SK-N-SH (cell line): Measurements from ENCODE around the gene TGFB3. TPM values are rescaled to one million over a fixed set of nuclear protein-coding genes. Genes with fewer than 3 reads are reported as not detected.

Experiments
- CTCF ChIA-PET: fragments of 300-600, 350-600 bp; formaldehyde crosslinking; extraction: SDS; loops from one replicate; lab custom pipeline; 2021; lab: Yijun Ruan, JAX
- POLR2A ChIA-PET: fragments of 350-600 bp; sonication (Branson Sonifier 250); formaldehyde crosslinking; extraction: SDS; loops from one replicate; lab custom pipeline; 2020; ENCODE audit warnings: antibody characterized with exemption, inconsistent platforms; lab: Yijun Ruan, JAX
- DNase-seq: peaks from one replicate; pipeline ENCODE4 v3.0.0; 2012
- H2AFZ ChIP-seq: fragments of 200-600 bp; sonication (generic); 2 replicates; pipeline ENCODE4 v1.8.1; 2016; ENCODE audit warnings: antibody characterized with exemption, mild to moderate bottlenecking, low read depth
- H3F3A ChIP-seq: fragments of 200-600 bp; sonication (generic); replicated peaks from 2 replicates; pipeline ENCODE3; 2016; ENCODE audit warnings: antibody characterized with exemption, mild to moderate bottlenecking; ENCODE audit not compliant: insufficient read depth
- H3K27ac ChIP-seq, 2 experiments: fragments of 200-500 bp in 1 of 2; fragments of 200-600 bp in 1 of 2; sonication (Bioruptor generic) in 1 of 2; sonication (generic), shearing (Covaris generic) in 1 of 2; 2 replicates each; pipeline versions ENCODE4 v1.5.1 to v1.6.1; 2014 to 2016; ENCODE audit warnings: low read depth in 2 of 2, inconsistent platforms in 1 of 2, low read length in 1 of 2, mild to moderate bottlenecking in 1 of 2, mixed read lengths in 1 of 2
- H3K27me3 ChIP-seq: fragments of 200-600 bp; sonication (generic), shearing (Covaris generic); 2 replicates; pipeline ENCODE4 v1.6.1; 2016; ENCODE audit warnings: mixed run types; ENCODE audit not compliant: insufficient read depth
- H3K36me3 ChIP-seq, 2 experiments: fragments of 200-500 bp in 1 of 2; fragments of 200-600 bp in 1 of 2; sonication (Bioruptor generic) in 1 of 2; sonication (generic) in 1 of 2; replicated peaks in 1 of 2; 2 replicates each; pipeline versions ENCODE3 to v1.5.1; 2014 to 2016; ENCODE audit warnings: low read length in 1 of 2, mild to moderate bottlenecking in 1 of 2; ENCODE audit not compliant: insufficient read depth in 2 of 2, control insufficient read depth in 1 of 2
- H3K4me1 ChIP-seq, 2 experiments: fragments of 200-500 bp in 1 of 2; fragments of 200-600 bp in 1 of 2; sonication (Bioruptor generic) in 1 of 2; sonication (generic), shearing (Covaris generic) in 1 of 2; 2 replicates each; pipeline versions ENCODE4 v1.5.1 to v1.6.1; 2014 to 2016; ENCODE audit warnings: low read depth in 1 of 2, low read length in 1 of 2, mixed run types in 1 of 2; ENCODE audit not compliant: insufficient read depth in 2 of 2, control insufficient read depth in 1 of 2
- H3K4me2 ChIP-seq: fragments of 200-600 bp; sonication (generic), shearing (Covaris generic); 2 replicates; pipeline ENCODE4 v1.6.1; 2017; ENCODE audit warnings: mixed run types
- H3K4me3 ChIP-seq, 2 experiments: fragments of 200-500 bp in 1 of 2; fragments of 200-600 bp in 1 of 2; sonication (Bioruptor generic) in 1 of 2; sonication (generic), shearing (Covaris generic) in 1 of 2; 2 replicates each; pipeline versions ENCODE4 v1.5.1 to v1.8.1; 2014 to 2016; ENCODE audit warnings: low read depth in 2 of 2, inconsistent platforms in 1 of 2, low read length in 1 of 2, mild to moderate bottlenecking in 1 of 2, mixed read lengths in 1 of 2, moderate library complexity in 1 of 2
- H3K79me2 ChIP-seq: fragments of 200-600 bp; sonication (generic); 2 replicates; pipeline ENCODE4 v1.8.1; 2017; ENCODE audit warnings: mild to moderate bottlenecking; ENCODE audit not compliant: insufficient read depth
- H3K9ac ChIP-seq: fragments of 200-600 bp; sonication (generic); 2 replicates; pipeline ENCODE4 v1.6.1; 2017; ENCODE audit warnings: mixed run types
- H3K9me2 ChIP-seq: fragments of 200-600 bp; sonication (generic); 2 replicates; pipeline ENCODE4 v1.6.1; 2017; ENCODE audit warnings: mixed run types
- H3K9me3 ChIP-seq: fragments of 200-600 bp; sonication (generic); 2 replicates; pipeline ENCODE4 v1.6.1; 2017; ENCODE audit warnings: mixed run types, mild to moderate bottlenecking, moderate library complexity
- H4K20me1 ChIP-seq: fragments of 200-600 bp; sonication (generic); 2 replicates; pipeline ENCODE4 v1.6.1; 2017; ENCODE audit warnings: mild to moderate bottlenecking, mixed run types; ENCODE audit not compliant: insufficient read depth
- CHD2 ChIP-seq: fragments of 150-350 bp; IDR thresholded peaks from 2 replicates; pipeline ENCODE4 v1.6.1; 2018; ENCODE audit warnings: low read length; ENCODE audit not compliant: partially characterized antibody
- ELF1 ChIP-seq: IDR thresholded peaks from 2 replicates; pipeline ENCODE4 v1.4.0; 2012
- EP300 ChIP-seq, 2 experiments: IDR thresholded peaks; 2 replicates each; pipeline versions ENCODE4 v1.4.0 to v1.6.1; 2012; ENCODE audit warnings: borderline replicate concordance in 1 of 2, low read depth in 1 of 2, low read length in 1 of 2
- FOXJ3 ChIP-seq: sonication (generic); formaldehyde crosslinking; IDR thresholded peaks from 2 replicates; pipeline ENCODE4 v1.5.1; 2020; ENCODE audit warnings: mild to moderate bottlenecking, missing genetic modification reagents
- FOXM1 ChIP-seq: IDR thresholded peaks from 2 replicates; pipeline ENCODE4 v1.4.0; 2012; ENCODE audit warnings: low read depth, mild to moderate bottlenecking
- GABPA ChIP-seq: IDR thresholded peaks from 2 replicates; pipeline ENCODE4 v1.4.0; 2012; ENCODE audit warnings: low read depth, mild to moderate bottlenecking
- GATA2 ChIP-seq: sonication (generic); formaldehyde crosslinking; IDR thresholded peaks from 2 replicates; pipeline ENCODE4 v1.5.0; 2020; ENCODE audit warnings: mild to moderate bottlenecking, missing genetic modification reagents
- JUND ChIP-seq: IDR thresholded peaks from 2 replicates; pipeline ENCODE4 v1.4.0; 2012
- MEF2A ChIP-seq: IDR thresholded peaks from 2 replicates; pipeline ENCODE4 v1.4.0; 2012; ENCODE audit warnings: low read depth, borderline replicate concordance
- MXI1 ChIP-seq: IDR thresholded peaks from 2 replicates; pipeline ENCODE4 v1.6.1; 2012; ENCODE audit warnings: mild to moderate bottlenecking, low read depth, low read length, improper control_type of control experiment
- RCOR1 ChIP-seq: fragments of 150-350 bp; IDR thresholded peaks from 2 replicates; pipeline ENCODE4 v1.6.1; 2017; ENCODE audit warnings: antibody characterized with exemption, low read length
- RFX5 ChIP-seq: IDR thresholded peaks from 2 replicates; pipeline ENCODE4 v1.6.1; 2012; ENCODE audit warnings: mild to moderate bottlenecking, improper control_type of control experiment, low read length
- RXRA ChIP-seq: IDR thresholded peaks from 2 replicates; pipeline ENCODE4 v1.4.0; 2012; ENCODE audit warnings: low read depth, mild to moderate bottlenecking, borderline replicate concordance
- TCF12 ChIP-seq: IDR thresholded peaks from 2 replicates; pipeline ENCODE4 v1.4.0; 2012
- TEAD4 ChIP-seq: IDR thresholded peaks from 2 replicates; pipeline ENCODE4 v1.4.0; 2012; ENCODE audit warnings: mild to moderate bottlenecking, borderline replicate concordance; ENCODE audit not compliant: insufficient read depth
- USF1 ChIP-seq: IDR thresholded peaks from 2 replicates; pipeline ENCODE4 v1.4.0; 2012; ENCODE audit warnings: low read depth, borderline replicate concordance
- USF2 ChIP-seq: fragments of 150-350 bp; IDR thresholded peaks from 2 replicates; pipeline ENCODE4 v1.6.1; 2017; ENCODE audit warnings: antibody characterized with exemption, low read length, low read depth, borderline replicate concordance
- WGBS: methylation state at CpG from one replicate; pipeline ENCODE4 v1.1.6; 2017; ENCODE audit warnings: low lambda C conversion rate; 5-methylcytosine and 5-hydroxymethylcytosine counted together
- polyA plus RNA-seq, 3 experiments: library from polyadenylated mRNA; depleted of rRNA; stranded (reverse); fragments of >200 nt; gene quantifications; 2 replicates each; pipeline ENCODE4 v1.2.3, GENCODE V29; 2012
- TF ChIP-seq, protein P1 (sequence below): fragments of 150-350 bp; IDR thresholded peaks from 2 replicates; pipeline ENCODE4 v1.6.1; 2016; ENCODE audit warnings: mild to moderate bottlenecking, low read depth, low read length

Gene TGFB3
- polyA plus RNA-seq, 1 of the 3 experiments (the other 2 are of a cell fraction) = 7.6 TPM

DNA sequence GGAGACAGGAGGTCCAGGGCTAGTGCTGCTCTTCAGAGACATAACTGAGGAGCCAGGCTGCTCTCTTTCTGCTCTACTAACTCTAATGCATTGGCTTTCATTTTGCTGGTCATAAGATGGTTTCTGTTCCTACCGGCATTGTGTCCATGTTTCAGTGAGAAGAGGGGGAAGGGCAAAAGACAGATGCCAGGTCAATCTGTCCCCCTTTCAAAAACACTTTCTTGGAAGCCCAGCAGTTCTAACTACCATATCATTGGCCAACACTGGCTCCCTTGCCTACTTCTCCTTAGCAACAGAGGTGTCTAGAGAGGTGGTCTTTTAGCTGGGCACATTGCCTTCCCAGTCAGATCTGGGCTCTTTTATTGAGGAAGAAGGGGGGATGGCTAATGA lies 63.9 kb downstream of the TGFB3 start:
- Histone ChIP-seq H3K9ac (no peak overlapping the region), H2AFZ (no peak overlapping the region), H3F3A (no peaks in the 10 kb centered on the region), H3K27ac (peak overlapping the region in 1 of 2 experiments; percentile 90; a peak in 2 of 4 replicates), H3K79me2 (no peaks in the 10 kb centered on the region), H3K9me3 (no peaks in the 10 kb centered on the region), H3K4me3 (no peak overlapping the region), H4K20me1 (no peaks in the 10 kb centered on the region), H3K4me2 (no peak overlapping the region), H3K4me1 (peaks cover 0 to 15% of the 10 kb centered on the region in 2 experiments; a peak in 2 of 4 replicates), H3K27me3 (no peaks in the 10 kb centered on the region), H3K36me3 (no peaks in the 10 kb centered on the region), H3K9me2 (no peaks in the 10 kb centered on the region)
- ChIA-PET POLR2A (no interaction called here), CTCF (interaction anchor here (1.0 to 6.0 kb wide), 4 partner anchors 12 to 208 kb away, joined by 3 to 64 read pairs (median 29); partner anchors contain the start of gene TGFB3)
- no peak for DNase-seq
- TF ChIP-seq, protein P1, sequence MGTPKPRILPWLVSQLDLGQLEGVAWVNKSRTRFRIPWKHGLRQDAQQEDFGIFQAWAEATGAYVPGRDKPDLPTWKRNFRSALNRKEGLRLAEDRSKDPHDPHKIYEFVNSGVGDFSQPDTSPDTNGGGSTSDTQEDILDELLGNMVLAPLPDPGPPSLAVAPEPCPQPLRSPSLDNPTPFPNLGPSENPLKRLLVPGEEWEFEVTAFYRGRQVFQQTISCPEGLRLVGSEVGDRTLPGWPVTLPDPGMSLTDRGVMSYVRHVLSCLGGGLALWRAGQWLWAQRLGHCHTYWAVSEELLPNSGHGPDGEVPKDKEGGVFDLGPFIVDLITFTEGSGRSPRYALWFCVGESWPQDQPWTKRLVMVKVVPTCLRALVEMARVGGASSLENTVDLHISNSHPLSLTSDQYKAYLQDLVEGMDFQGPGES = no peak
- TF ChIP-seq MEF2A = no peak
- no peak for TF ChIP-seq FOXM1
- no peak for TF ChIP-seq JUND
- no peak for TF ChIP-seq USF2
- TF ChIP-seq GABPA = no peak
- TF ChIP-seq RFX5 = peak; percentile 60; the same call in 1 of the 2 replicates
- 17% methylated on average over 1 of the region's 1 CpG for WGBS

DNA sequence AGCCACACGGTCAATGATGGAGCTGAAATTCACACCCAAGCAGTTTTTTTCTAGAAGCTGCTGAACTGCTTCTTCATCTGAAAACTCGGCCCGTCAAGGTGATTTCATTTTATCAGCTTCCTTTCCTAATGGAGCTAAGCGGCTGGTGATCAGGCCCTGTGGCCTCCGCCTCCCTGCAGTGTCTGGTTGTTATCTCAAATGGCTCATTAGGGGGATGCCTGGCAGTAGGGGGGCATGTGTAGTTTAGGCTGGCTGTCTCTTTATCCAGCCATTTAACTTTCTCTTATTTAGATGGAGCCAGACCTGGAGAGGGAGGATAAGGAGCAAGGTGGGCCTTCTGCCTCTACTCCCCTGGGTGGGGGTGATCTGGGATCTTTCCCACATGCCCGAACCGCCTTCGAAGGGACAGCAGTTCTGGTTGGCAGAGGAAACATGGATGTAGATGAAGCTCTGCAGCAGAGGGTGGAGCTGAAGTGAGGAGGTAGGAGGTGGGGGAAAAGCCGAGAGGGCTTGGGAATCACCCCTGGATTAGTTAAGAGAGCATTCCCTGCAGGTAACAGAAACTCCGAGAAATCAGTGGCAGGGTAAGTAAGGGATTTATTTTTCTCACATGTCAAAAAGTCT lies 64.4 kb downstream of the TGFB3 start:
- Histone ChIP-seq H4K20me1 (no peaks in the 10 kb centered on the region), H3K79me2 (no peaks in the 10 kb centered on the region), H3K9me3 (no peaks in the 10 kb centered on the region), H3K9ac (no peak overlapping the region), H3K4me3 (no peak overlapping the region), H3K36me3 (no peaks in the 10 kb centered on the region), H3K9me2 (no peaks in the 10 kb centered on the region), H3K27ac (peak overlapping the region in 1 of 2 experiments; percentile 90; a peak in 2 of 4 replicates), H3K4me2 (no peak overlapping the region), H3K4me1 (peaks cover 0 to 15% of the 10 kb centered on the region in 2 experiments; a peak in 2 of 4 replicates), H3F3A (no peaks in the 10 kb centered on the region), H2AFZ (no peak overlapping the region), H3K27me3 (no peaks in the 10 kb centered on the region)
- POLR2A ChIA-PET = no interaction called here
- 71% methylated on average over 10 of the region's 10 CpGs for WGBS
- TF ChIP-seq RFX5 = no peak
- TF ChIP-seq GATA2 (CRISPR knock-in tag) = peak; percentile 94
- TF ChIP-seq CHD2 = peak; percentile 28
- no peak for TF ChIP-seq TEAD4
- peak; percentile 20; the same call in 1 of the 2 replicates for TF ChIP-seq TCF12
- no peak for TF ChIP-seq USF1
- no peak for TF ChIP-seq MEF2A
- peak; percentile 81; the same call in 1 of the 2 replicates for TF ChIP-seq RCOR1
- TF ChIP-seq FOXJ3 (CRISPR knock-in tag) = peak; percentile 77
- TF ChIP-seq RXRA = no peak
- TF ChIP-seq ELF1 = no peak
- TF ChIP-seq EP300 (IDR thresholded peaks at IDR 0.05; ENCODE audit: borderline replicate concordance in 1 of 2, low read depth in 1 of 2, low read length in 1 of 2) = peak in 1 of 2 experiments; percentile 81; a peak in 2 of 4 replicates
- TF ChIP-seq MXI1 = peak; percentile 47; the same call in 1 of the 2 replicates
- CTCF ChIA-PET = interaction anchor here (0.9 to 6.0 kb wide), 7 partner anchors 11 to 208 kb away, joined by 3 to 64 read pairs (median 5); partner anchors contain the start of gene TGFB3
- DNase-seq = peak; percentile 81
